OCI-LY3 (cell line): ENCODE measurements around the gene MYL9.
"Not testable (repeated sequence)": the region's sequence is repeated elsewhere in the genome, so short reads cannot be mapped to it uniquely, and the experiment has no call there.

ENCODE experiments used
- H2AFZ ChIP-seq: fragments of 200-600, 300-600 bp; shearing (Covaris generic); 2 replicates; pipeline ENCODE4 v1.6.0; 2014; ENCODE audit warnings: antibody characterized with exemption, low read depth, low read length
- H3K27ac ChIP-seq: fragments of 200-600, 300-600 bp; sonication (generic); 2 replicates; pipeline ENCODE4 v1.5.1; 2014; ENCODE audit warnings: mild to moderate bottlenecking, low read length, moderate library complexity, mixed read lengths
- H3K27me3 ChIP-seq: fragments of 200-600, 300-600 bp; sonication (generic); 2 replicates; pipeline ENCODE4 v1.6.1; 2014; ENCODE audit warnings: low read depth, low read length, mixed read lengths
- H3K36me3 ChIP-seq: fragments of 200-600, 300-600 bp; sonication (generic); replicated peaks from 2 replicates; pipeline ENCODE3; 2014; ENCODE audit warnings: low read depth, low read length, mixed read lengths
- H3K4me1 ChIP-seq: fragments of 300-600, 200-600 bp; sonication (generic); 2 replicates; pipeline ENCODE4 v1.6.1; 2014; ENCODE audit warnings: low read length, mixed read lengths
- H3K4me2 ChIP-seq: fragments of 200-600, 300-600 bp; sonication (generic); 2 replicates; pipeline ENCODE4 v1.6.1; 2014; ENCODE audit warnings: low read length, mixed read lengths
- H3K4me3 ChIP-seq: fragments of 300-600, 200-600 bp; sonication (generic); 2 replicates; pipeline ENCODE4 v1.5.1; 2014; ENCODE audit warnings: antibody characterized with exemption, mild to moderate bottlenecking, low read length, moderate library complexity
- H3K79me2 ChIP-seq: fragments of 300-600, 200-600 bp; shearing (Covaris generic); 2 replicates; pipeline ENCODE4 v1.6.1; 2014; ENCODE audit warnings: mild to moderate bottlenecking, low read length, mixed read lengths
- H3K9ac ChIP-seq: fragments of 300-600, 200-600 bp; shearing (Covaris generic); 2 replicates; pipeline ENCODE4 v1.6.0; 2014; ENCODE audit warnings: mild to moderate bottlenecking, low read length, moderate library complexity
- H3K9me3 ChIP-seq: fragments of 200-600, 300-600 bp; shearing (Covaris generic); 2 replicates; pipeline ENCODE4 v1.6.1; 2014; ENCODE audit warnings: low read length, mixed read lengths; ENCODE audit not compliant: insufficient read depth
- H4K20me1 ChIP-seq: fragments of 200-600, 300-600 bp; sonication (generic); 2 replicates; pipeline ENCODE4 v1.6.1; 2016; ENCODE audit warnings: low read length, mixed read lengths; ENCODE audit not compliant: insufficient read depth
- EZH2phosphoT487 ChIP-seq: fragments of 200-600 bp; shearing (Covaris generic); IDR thresholded peaks from 2 replicates; pipeline ENCODE4 v1.6.1; 2018; ENCODE audit warnings: antibody characterized with exemption, mixed run types, low read depth
- TF ChIP-seq, protein P1 (sequence below): fragments of 200-600, 300-600 bp; sonication (generic); IDR thresholded peaks from 2 replicates; pipeline ENCODE4 v1.5.1; 2014; ENCODE audit warnings: antibody characterized with exemption, low read length, low read depth

The MYL9 gene

GRCh38 chr20:36550790-36551299 lies 9.5 kb downstream of the MYL9 start:
- no peaks in the 10 kb centered on the region; the same call in 1 of the 2 replicates for H3K79me2 ChIP-seq
- no peak overlapping the region for H3K27ac ChIP-seq
- no peak for TF ChIP-seq EZH2phosphoT487
- TF ChIP-seq, protein P1, sequence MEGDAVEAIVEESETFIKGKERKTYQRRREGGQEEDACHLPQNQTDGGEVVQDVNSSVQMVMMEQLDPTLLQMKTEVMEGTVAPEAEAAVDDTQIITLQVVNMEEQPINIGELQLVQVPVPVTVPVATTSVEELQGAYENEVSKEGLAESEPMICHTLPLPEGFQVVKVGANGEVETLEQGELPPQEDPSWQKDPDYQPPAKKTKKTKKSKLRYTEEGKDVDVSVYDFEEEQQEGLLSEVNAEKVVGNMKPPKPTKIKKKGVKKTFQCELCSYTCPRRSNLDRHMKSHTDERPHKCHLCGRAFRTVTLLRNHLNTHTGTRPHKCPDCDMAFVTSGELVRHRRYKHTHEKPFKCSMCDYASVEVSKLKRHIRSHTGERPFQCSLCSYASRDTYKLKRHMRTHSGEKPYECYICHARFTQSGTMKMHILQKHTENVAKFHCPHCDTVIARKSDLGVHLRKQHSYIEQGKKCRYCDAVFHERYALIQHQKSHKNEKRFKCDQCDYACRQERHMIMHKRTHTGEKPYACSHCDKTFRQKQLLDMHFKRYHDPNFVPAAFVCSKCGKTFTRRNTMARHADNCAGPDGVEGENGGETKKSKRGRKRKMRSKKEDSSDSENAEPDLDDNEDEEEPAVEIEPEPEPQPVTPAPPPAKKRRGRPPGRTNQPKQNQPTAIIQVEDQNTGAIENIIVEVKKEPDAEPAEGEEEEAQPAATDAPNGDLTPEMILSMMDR, result no peak
- H3K9me3 ChIP-seq, result no peaks in the 10 kb centered on the region
- H2AFZ ChIP-seq, result no peak overlapping the region
- no peaks in the 10 kb centered on the region for H3K27me3 ChIP-seq
- peaks cover 10% of the 10 kb centered on the region; the same call in 1 of the 2 replicates for H3K4me1 ChIP-seq
- no peaks in the 10 kb centered on the region for H3K36me3 ChIP-seq
- H3K4me3 ChIP-seq, result no peak overlapping the region
- H3K4me2 ChIP-seq, result no peak overlapping the region
- H4K20me1 ChIP-seq, result 0 out of 2 replicates have a peak, but pooled peaks cover 9% of the 10 kb centered on the region
- H3K9ac ChIP-seq, result no peak overlapping the region

DNA sequence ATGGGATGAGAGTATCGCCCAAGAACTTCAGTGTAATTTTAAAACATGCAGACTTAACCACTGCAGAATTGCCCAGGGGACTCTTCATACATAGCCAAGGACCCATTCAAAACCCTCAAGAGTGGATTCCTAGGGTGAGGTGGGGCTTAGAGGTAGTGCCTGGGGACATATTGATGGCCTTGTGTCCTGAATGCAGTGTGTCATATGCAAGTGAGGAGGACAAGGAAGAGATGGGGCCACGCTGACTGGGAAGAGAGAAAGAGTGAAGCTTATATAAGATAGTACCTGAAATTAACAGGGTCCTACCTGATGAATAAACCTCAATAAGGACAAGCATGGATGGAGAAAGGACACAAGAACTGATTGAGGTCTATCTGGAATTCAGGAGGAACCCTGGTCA lies 13.9 kb downstream of the MYL9 start:
- Histone ChIP-seq H4K20me1 (no peaks in the 10 kb centered on the region), H2AFZ (no peak overlapping the region), H3K79me2 (no peaks in the 10 kb centered on the region), H3K4me3 (no peak overlapping the region), H3K4me1 (peaks cover 8% of the 10 kb centered on the region), H3K4me2 (no peak overlapping the region), H3K27ac (no peak overlapping the region), H3K9ac (no peak overlapping the region), H3K27me3 (no peaks in the 10 kb centered on the region), H3K9me3 (no peaks in the 10 kb centered on the region), H3K36me3 (no peaks in the 10 kb centered on the region)
- TF ChIP-seq, protein P1, result no peak
- TF ChIP-seq EZH2phosphoT487, result no peak

DNA sequence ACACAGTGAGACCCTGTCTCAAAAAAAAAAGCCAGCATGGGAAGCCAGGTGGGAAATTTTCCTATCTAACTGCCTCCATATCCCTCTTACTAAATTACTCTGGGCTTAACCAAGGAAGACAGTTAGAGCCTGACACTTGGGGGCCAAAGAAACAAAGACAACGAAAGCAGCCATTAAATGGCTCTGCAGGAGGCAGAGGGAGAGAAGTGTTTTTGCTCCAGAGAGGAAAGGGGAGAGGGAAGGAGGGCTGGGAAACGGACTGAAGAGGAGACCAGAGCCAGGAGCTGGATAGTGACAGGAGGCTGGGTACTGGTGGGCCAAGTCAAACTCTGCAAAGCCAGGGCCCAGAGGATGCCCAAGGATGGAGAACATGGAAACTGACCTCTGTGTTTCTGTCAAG lies 21.4 kb downstream of the MYL9 start:
- Histone ChIP-seq H3K4me2 (no peak overlapping the region), H3K9ac (no peak overlapping the region), H3K27ac (no peak overlapping the region), H4K20me1 (no peaks in the 10 kb centered on the region), H2AFZ (no peak overlapping the region), H3K4me1 (no peaks in the 10 kb centered on the region), H3K27me3 (no peaks in the 10 kb centered on the region), H3K79me2 (no peaks in the 10 kb centered on the region), H3K36me3 (peaks cover 17% of the 10 kb centered on the region), H3K9me3 (peaks cover 9% of the 10 kb centered on the region; the same call in 1 of the 2 replicates), H3K4me3 (no peak overlapping the region)
- TF ChIP-seq, protein P1, result no peak
- TF ChIP-seq EZH2phosphoT487, result no peak

DNA sequence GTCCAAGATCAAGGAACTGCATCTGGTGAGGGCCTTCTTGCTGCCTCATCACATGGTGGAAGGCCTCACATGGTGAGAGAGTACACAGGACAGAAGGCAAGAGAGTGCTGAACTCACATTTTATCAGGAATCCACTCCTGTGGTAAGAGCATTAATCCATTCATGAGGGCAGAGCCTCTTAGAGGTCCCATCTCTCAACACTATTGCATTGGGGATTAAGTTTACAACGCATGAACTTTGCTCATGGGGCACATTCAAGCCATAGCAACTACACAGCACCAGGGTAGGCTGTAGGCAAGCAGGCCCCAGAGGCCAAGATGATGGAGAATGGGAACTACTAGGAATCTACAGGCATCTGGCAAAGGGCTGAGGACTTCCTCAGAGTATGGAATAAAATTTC lies 22.1 kb downstream of the MYL9 start:
- Histone ChIP-seq H3K9ac (no peak overlapping the region), H3K36me3 (peaks cover 17% of the 10 kb centered on the region), H3K27ac (no peak overlapping the region), H3K4me3 (no peak overlapping the region), H3K4me1 (no peaks in the 10 kb centered on the region), H3K27me3 (no peaks in the 10 kb centered on the region), H3K9me3 (peaks cover 9% of the 10 kb centered on the region; the same call in 1 of the 2 replicates), H3K79me2 (no peaks in the 10 kb centered on the region), H3K4me2 (no peak overlapping the region), H2AFZ (no peak overlapping the region), H4K20me1 (no peaks in the 10 kb centered on the region)
- TF ChIP-seq, protein P1, result no peak
- no peak for TF ChIP-seq EZH2phosphoT487

- not testable (repeated sequence) for H4K20me1 ChIP-seq, H3K4me3 ChIP-seq, H3K27me3 ChIP-seq, H3K4me2 ChIP-seq, H3K9me3 ChIP-seq, H3K9ac ChIP-seq, H2AFZ ChIP-seq, H3K4me1 ChIP-seq, H3K27ac ChIP-seq, H3K79me2 ChIP-seq
- peaks cover 17% of the 10 kb centered on the region for H3K36me3 ChIP-seq
Measured at GRCh38 chr20:36564078-36564725, 22.9 kb downstream of the MYL9 start.

DNA sequence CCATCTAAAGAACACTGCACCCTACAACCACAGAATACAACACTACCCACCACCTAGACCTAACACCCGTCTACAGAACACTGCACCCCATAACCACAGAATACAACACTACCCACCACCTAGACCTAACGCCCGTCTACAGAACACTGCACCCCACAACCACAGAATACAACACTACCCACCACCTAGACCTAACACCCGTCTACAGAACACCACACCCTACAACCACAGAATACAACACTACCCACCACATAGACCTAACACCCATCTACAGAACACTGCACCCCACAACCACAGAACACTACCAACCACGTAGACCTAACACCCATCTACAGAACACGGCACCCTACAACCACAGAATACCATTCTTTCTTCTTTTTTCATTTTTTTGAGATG lies 23.4 kb downstream of the MYL9 start:
- H3K9ac ChIP-seq, H3K4me1 ChIP-seq, H3K27ac ChIP-seq, H3K79me2 ChIP-seq, H4K20me1 ChIP-seq, H3K4me3 ChIP-seq, H2AFZ ChIP-seq, H3K27me3 ChIP-seq, H3K9me3 ChIP-seq, H3K4me2 ChIP-seq: not testable (repeated sequence)
- H3K36me3 ChIP-seq, result peaks cover 17% of the 10 kb centered on the region
